ENCODE measurements around the gene TMEM147. TPM values are rescaled to one million over a fixed set of nuclear protein-coding genes. Genes with fewer than 3 reads are reported as not detected.
A peak's percentile ranks its signal among the peaks of the same experiment; 100 is the strongest.

TMEM147 gene
- total and polyA plus RNA-seq, 5 experiments from 2014 or later, result 31.1 to 159 (median 151) TPM

DNA sequence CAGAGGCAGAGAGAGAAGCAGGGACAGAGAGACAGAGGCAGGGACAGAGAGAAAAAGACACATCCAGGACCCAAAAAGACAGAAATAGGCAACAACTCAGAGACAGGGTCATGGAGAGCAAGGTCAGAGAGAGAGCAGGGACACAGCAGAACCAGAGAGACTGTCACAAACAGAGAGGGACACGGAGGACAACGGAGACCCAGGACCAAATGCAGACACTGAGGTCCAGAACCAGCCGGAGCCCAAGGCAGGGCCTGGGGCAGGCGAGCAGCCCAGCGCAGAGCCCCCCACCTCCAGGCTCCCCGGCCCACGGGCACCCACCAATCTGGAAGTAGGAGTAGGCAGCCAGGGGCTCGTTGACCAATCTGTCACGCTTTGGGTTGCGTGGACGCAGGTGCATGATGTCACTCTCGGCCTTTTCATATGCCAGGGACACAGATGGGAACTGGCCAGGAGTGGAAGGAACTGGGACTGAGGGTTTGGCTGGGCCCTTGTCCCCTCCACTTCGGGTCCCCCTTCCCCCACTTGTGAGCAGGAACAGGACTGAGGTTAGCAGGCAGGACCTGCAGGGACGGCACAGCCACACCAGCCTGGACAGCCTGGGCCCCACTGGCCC lies 8.1 kb downstream of the TMEM147 start:
- POLR2A ChIA-PET, result no interaction called here

DNA sequence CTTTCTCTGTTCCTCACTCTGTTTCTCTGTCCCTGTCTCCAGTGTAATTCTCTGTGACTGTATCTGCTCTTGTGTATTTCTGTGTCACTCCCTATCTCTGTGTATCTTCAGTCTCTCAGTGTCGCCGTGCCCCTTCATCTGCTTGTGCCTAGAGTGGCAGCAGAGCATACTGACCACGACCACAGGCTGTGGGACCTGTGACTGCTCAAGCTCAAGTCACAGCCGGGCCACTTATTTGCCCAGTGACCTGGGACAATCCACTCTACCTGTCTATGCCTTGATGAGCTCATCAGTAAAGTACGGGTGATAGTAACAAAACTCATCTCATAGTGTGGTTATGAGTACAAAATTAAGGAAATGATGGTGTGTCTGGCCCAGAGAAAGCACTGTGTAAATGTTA lies 8.7 kb downstream of the TMEM147 start:
- H3K27me3 Mint-ChIP-seq, result peaks cover 0 to 16% (median 4%) of the 10 kb centered on the region in 5 donors
- peaks cover 7 to 17% (median 15%) of the 10 kb centered on the region in 4 donors for H3K4me1 Mint-ChIP-seq
- peak overlapping the region in 1 of 10 donors; percentile 16 for H3K27ac Mint-ChIP-seq

More for the DNA sequence above, 8.1 kb downstream of the TMEM147 start:
- Mint-ChIP-seq H3K27ac (peak overlapping the region in 1 of 10 donors; percentile 22), H3K27me3 (peaks cover 0 to 13% (median 3%) of the 10 kb centered on the region in 5 donors), H3K36me3 (peaks cover 0 to 1% (median 0%) of the 10 kb centered on the region in 3 donors), H3K9me3 (no peaks in the 10 kb centered on the region), H3K4me1 (peaks cover 13 to 23% (median 15%) of the 10 kb centered on the region in 4 donors), H3K4me3 (no peak overlapping the region)
- ATAC-seq (no peak), DNase-seq (peak in 1 of 10 donors; percentile 27)

DNA sequence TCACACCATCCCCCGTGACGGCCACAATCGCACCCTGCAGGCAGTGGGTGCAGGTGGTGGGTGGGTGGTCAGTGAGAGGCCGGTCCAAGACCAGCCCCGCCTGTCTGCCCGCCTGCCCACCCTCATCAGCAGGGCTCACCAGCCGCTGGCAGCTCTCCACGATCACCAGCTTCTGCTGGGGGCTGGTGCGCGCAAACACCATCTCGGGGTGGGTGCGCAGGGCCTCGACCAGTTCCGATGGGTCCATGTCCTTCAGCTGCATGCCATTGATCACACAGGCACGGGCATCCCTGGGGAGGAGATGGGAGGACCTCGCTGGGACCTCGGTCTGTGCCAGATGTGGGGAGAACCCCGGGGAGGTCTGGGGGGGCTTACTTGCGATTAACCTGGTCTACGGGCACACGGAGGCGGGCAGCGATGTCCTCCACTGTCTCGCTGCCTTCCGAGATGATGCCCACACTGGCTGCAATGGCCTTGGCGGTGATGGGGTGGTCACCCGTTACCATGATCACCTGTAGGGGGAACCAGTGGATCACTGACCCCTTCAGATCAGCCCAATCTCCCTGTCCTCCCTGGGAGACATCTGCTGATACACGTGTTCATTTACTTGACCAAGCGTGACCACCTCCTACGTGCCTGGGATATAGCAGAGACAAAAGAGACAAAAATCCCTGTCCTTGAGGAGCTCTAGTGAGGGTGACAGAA lies 10.0 kb downstream of the TMEM147 start:
- ATAC-seq (no peak), DNase-seq (peak in 1 of 10 donors; percentile 60)
- POLR2A ChIA-PET, result no interaction called here
- peak overlapping the region in 1 of 10 donors; percentile 51 for H3K4me3 Mint-ChIP-seq
- H3K4me1 Mint-ChIP-seq, result peaks cover 10 to 14% (median 12%) of the 10 kb centered on the region in 4 donors
- H3K9me3 Mint-ChIP-seq, result no peaks in the 10 kb centered on the region
- H3K27ac Mint-ChIP-seq, result no peak overlapping the region
- H3K27me3 Mint-ChIP-seq, result peaks cover 11 to 25% (median 15%) of the 10 kb centered on the region in 5 donors
- no peaks in the 10 kb centered on the region for H3K36me3 Mint-ChIP-seq

More for the DNA sequence above, 8.7 kb downstream of the TMEM147 start:
- peak in 1 of 10 donors; percentile 27 for DNase-seq
- POLR2A ChIA-PET, result no interaction called here
- Mint-ChIP-seq H3K9me3 (no peaks in the 10 kb centered on the region), H3K4me3 (peak overlapping the region in 1 of 10 donors; percentile 9), H3K36me3 (no peaks in the 10 kb centered on the region)
- no peak for ATAC-seq

DNA sequence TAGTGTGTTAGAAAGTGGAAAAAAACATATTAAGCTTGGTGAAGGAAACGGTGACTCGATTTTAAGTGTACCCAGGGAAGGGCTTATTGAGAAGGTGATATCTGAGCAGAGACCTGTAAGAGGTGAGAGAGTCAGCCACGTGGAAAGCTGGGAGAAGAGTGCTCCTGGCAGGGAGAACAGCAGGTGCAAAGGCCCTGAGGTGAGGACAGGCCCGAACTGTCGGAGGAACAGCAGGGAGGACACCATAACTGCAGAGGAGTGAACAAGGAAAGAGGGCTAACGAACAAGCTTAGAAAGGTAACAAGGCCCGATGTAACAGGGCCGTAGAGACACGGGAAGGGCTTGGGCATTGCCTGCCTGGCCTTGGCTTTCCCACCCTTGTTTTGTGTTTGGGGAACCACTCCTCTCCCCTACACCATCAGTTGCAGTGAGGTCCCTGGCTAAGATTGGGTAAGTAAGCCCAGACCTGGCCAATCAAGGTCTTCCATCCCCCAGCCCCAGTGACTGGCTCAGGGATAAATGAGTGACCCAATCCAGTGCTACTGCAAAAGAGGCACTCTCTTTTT lies 10.7 kb downstream of the TMEM147 start:
- no peaks in the 10 kb centered on the region for H3K9me3 Mint-ChIP-seq
- H3K4me3 Mint-ChIP-seq, result peak overlapping the region in 4 of 10 donors; percentile 0 to 50 (median 17)
- DNase-seq, result peak in 1 of 10 donors; percentile 18
- ATAC-seq, result no peak
- H3K27me3 Mint-ChIP-seq, result peaks cover 15 to 32% (median 21%) of the 10 kb centered on the region in 5 donors
- peaks cover 10 to 14% (median 12%) of the 10 kb centered on the region in 4 donors for H3K4me1 Mint-ChIP-seq
- H3K27ac Mint-ChIP-seq, result no peak overlapping the region
- POLR2A ChIA-PET, result no interaction called here
- H3K36me3 Mint-ChIP-seq, result no peaks in the 10 kb centered on the region

DNA sequence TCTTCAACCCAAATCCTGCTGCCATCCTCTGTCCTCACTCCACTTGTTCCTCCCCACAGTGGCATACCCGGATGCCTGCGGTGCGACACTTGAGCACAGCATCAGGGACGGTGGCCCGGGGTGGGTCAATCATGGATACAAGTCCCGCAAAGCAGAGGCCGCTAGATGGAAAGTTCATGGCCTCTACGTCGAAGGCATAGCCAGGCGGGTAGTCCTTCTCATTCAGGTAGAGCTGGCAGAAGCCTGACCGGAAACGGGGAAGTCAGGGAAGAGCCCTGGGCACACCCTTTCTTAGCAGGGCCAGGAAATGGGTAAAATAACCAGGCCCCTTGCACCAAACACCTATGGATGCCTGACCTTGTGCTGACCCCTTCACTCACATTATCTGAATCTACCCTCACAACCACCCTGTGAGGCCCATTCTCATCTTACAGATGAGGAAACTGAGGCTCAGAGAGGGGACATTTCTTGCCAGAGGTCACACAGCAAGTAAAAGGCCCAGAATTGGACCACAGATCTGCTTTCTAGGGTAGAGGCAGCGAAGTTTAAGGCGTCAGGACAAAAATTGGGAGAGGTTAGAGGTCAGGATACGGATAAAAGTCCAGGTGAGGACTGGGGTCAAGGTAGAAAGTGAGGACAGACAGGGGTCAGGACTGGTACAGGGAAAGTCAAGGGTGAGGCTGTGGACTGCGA lies 11.6 kb downstream of the TMEM147 start:
- peaks cover 10 to 14% (median 12%) of the 10 kb centered on the region in 4 donors for H3K4me1 Mint-ChIP-seq
- peak overlapping the region; percentile 39 to 85 (median 77) for H3K4me3 Mint-ChIP-seq
- POLR2A ChIA-PET, result interaction anchor here (0.7 kb wide), 2 partner anchors 40 to 147 kb away, joined by 4 to 5 read pairs; partner anchors contain the start of gene ZBTB32
- no peak overlapping the region for H3K27ac Mint-ChIP-seq
- no peaks in the 10 kb centered on the region for H3K36me3 Mint-ChIP-seq
- DNase-seq (no peak), ATAC-seq (no peak)
- peaks cover 21 to 40% (median 30%) of the 10 kb centered on the region in 5 donors for H3K27me3 Mint-ChIP-seq
- no peaks in the 10 kb centered on the region for H3K9me3 Mint-ChIP-seq

DNA sequence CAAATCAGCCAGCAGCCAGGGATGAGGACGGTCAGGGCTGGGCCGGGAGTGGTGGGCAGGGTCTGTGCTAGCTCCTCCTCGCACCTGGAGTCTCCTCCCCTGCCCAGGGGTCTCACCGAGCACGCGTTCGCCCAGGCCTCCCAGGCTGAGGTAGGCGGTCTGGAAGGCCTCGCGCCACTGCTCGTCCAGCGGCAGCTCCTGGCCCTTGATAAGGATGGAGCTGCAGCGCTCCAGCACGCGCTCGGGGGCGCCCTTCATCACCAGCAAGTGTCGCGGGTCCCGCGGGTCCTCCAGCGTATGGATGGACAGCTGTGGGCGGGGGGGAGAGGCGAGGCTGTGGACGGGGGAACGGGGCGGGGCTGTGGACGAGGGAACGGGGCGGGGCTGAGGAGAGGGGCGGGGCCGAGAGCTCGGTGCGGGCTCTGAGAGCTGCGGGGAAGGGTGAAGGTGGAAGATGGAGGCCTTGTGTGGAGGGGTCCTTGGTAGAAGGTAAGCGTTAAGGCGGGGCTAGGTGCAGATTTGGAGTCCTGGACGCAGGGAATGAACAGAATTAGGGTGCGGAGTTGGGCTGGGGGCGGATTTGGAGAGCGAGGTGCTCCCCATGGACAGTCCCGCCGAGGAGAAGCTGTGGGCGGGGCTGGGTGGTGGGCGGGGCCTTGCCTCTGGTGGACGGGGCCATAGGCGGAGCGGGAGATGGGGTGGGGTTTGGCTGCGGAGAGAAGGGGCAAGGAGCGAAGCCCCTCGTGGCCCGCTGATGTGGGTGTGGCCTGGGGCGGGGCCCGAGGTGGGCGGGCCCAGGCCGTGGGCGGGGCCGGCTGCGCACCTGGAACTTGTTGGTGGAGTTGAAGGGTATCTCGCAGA lies 12.3 kb downstream of the TMEM147 start:
- H3K4me3 Mint-ChIP-seq, result peak overlapping the region; percentile 68 to 87 (median 80)
- DNase-seq (peak in 8 of 10 donors; percentile 40 to 73 (median 47)), ATAC-seq (peak; percentile 79 to 81)
- no peaks in the 10 kb centered on the region for H3K36me3 Mint-ChIP-seq
- no peaks in the 10 kb centered on the region for H3K9me3 Mint-ChIP-seq
- H3K27ac Mint-ChIP-seq, result peak overlapping the region in 2 of 10 donors; percentile 27 to 47
- POLR2A ChIA-PET, result interaction anchor here (0.7 kb wide), 2 partner anchors 39 to 147 kb away, joined by 4 to 5 read pairs; partner anchors contain the start of gene ZBTB32
- peaks cover 25 to 47% (median 34%) of the 10 kb centered on the region in 5 donors for H3K27me3 Mint-ChIP-seq
- H3K4me1 Mint-ChIP-seq, result peaks cover 10 to 14% (median 12%) of the 10 kb centered on the region in 4 donors

DNA sequence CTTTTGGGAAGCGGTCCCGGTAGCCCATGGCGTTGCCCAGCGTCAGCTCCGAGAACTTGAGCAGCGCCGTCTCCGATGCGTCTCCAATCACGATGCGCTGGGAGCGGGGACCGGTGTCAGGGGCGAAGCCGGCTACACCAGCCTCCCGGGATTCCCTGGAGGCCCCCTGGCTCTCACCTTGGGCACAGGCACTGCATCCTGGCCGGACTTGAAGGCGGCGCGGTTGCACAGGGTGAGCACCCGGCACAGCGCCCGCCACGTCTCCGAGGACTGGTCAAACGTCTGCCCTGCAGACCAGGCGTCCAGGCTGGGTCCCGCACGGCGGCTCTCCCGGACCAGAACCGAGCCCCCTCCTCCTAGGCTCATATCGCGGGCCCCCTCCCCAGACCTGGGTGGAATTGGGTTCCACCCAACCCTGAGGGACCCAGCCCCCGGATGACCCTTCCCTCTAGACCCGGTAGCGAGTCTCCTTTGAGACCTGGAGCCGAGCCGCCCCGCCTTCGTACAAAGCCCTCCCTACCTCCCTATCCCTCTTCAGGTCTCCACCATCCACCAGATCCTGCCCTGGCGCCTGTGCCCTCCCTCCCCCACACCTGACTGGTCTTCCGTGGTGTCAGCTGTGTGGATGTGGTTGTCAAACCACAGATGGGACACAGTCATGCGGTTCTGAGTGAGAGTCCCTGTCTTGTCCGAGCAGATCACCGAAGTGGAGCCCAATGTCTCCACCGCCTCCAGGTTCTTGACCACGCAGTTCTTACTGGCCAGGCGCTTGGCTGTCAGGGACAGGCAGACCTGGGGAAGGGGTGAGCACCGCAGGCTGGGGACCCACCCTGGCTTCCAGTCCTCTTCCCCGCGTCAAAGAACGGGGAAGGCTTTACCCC lies 13.2 kb downstream of the TMEM147 start:
- ATAC-seq, result no peak
- POLR2A ChIA-PET, result no interaction called here
- Mint-ChIP-seq H3K4me3 (peak overlapping the region in 9 of 10 donors; percentile 26 to 87 (median 68)), H3K27ac (no peak overlapping the region), H3K36me3 (no peaks in the 10 kb centered on the region), H3K4me1 (peaks cover 10 to 14% (median 12%) of the 10 kb centered on the region in 4 donors), H3K9me3 (no peaks in the 10 kb centered on the region), H3K27me3 (peaks cover 25 to 55% (median 38%) of the 10 kb centered on the region in 5 donors)
- DNase-seq, result no peak

DNA sequence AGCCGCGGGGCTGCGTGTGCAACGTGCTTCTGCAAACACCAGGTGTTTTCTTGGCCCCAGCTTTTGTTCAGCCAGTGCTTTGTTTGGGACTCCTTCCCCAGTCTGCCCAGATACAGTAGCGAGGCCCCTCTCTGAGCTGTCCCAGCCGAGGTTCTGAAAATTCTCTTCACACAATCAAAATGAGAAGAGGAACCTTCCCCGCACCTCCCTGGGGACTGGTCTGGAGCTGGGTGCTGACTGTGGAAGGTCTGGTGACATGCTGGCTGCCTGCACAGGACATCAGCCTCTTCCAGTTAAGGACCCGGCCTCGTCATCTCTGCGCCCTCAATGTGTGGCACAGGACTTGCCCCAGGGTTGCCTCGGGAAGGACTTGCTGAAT lies 13.8 kb downstream of the TMEM147 start:
- Mint-ChIP-seq H3K27me3 (peaks cover 25 to 60% (median 43%) of the 10 kb centered on the region in 5 donors), H3K9me3 (no peaks in the 10 kb centered on the region), H3K4me1 (peaks cover 10 to 14% (median 12%) of the 10 kb centered on the region in 4 donors), H3K4me3 (peak overlapping the region in 6 of 10 donors; percentile 26 to 83 (median 62)), H3K36me3 (no peaks in the 10 kb centered on the region), H3K27ac (no peak overlapping the region)
- POLR2A ChIA-PET, result interaction anchor here (0.6 kb wide), 1 partner anchor 8 kb away, joined by 5 read pairs; no protein-coding TSS in a partner anchor
- DNase-seq (no peak), ATAC-seq (no peak)

DNA sequence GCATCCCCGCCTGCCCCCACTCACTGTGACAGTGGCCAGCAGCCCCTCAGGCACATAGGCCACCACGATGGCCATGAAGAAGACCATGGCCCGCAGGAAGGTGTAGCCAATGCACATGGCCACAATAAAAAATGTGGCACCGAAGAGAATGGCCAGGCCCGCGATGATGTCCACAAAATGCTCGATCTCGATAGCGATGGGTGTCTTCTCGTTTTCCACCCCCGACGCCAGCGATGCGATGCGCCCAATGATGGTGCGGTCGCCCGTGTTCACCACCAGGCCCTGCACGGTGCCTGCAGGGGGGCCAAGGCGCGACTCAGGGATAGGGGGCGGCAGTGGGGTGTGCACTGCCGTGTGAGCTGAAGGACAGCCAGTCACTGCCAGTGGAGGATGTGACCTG lies 14.4 kb downstream of the TMEM147 start:
- Mint-ChIP-seq H3K4me1 (peaks cover 10 to 14% (median 12%) of the 10 kb centered on the region in 4 donors), H3K27me3 (peaks cover 25 to 64% (median 45%) of the 10 kb centered on the region in 5 donors)
- POLR2A ChIA-PET, result interaction anchor here (0.6 kb wide), 1 partner anchor 8 kb away, joined by 5 read pairs; no protein-coding TSS in a partner anchor

DNA sequence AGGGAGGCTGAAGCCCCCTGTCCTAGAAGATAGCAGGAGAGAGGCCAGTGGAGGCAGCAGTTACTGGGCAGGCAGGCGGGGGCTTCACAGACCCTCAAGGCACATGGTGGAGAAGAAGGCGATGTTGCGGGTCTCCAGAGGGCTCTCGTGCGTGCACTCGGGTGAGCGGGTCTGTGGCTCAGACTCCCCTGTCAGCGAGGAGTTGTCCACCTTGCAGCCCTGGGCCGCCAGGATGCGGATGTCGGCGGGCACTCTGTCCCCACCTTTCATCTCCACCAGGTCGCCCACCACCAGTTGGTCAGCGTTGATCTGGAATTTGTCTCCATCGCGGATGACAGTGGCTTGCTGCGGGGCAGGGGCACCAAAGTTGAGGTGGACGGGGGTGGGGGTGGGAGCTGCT lies 14.8 kb downstream of the TMEM147 start:
- Mint-ChIP-seq H3K9me3 (no peaks in the 10 kb centered on the region), H3K27me3 (peaks cover 26 to 69% (median 47%) of the 10 kb centered on the region in 5 donors), H3K36me3 (no peaks in the 10 kb centered on the region), H3K27ac (peak overlapping the region in 1 of 10 donors; percentile 27), H3K4me3 (peak overlapping the region in 1 of 10 donors; percentile 7), H3K4me1 (peaks cover 10 to 14% (median 12%) of the 10 kb centered on the region in 4 donors)
- DNase-seq (no peak), ATAC-seq (no peak)
- POLR2A ChIA-PET, result no interaction called here

More for the DNA sequence above, 14.4 kb downstream of the TMEM147 start:
- no peaks in the 10 kb centered on the region for H3K9me3 Mint-ChIP-seq
- H3K27ac Mint-ChIP-seq, result no peak overlapping the region
- peak overlapping the region in 1 of 10 donors; percentile 7 for H3K4me3 Mint-ChIP-seq
- DNase-seq (no peak), ATAC-seq (no peak)
- no peaks in the 10 kb centered on the region for H3K36me3 Mint-ChIP-seq
